ENCODE data around the gene PRPF19. TPM values are rescaled to one million over a fixed set of nuclear protein-coding genes. Genes with fewer than 3 reads are reported as not detected.

Gene PRPF19
- total and polyA plus RNA-seq, 2 of the 8 experiments (the other 6 are each of a cell fraction or from before 2014, with no cell fraction given): 107 to 141 TPM

DNA sequence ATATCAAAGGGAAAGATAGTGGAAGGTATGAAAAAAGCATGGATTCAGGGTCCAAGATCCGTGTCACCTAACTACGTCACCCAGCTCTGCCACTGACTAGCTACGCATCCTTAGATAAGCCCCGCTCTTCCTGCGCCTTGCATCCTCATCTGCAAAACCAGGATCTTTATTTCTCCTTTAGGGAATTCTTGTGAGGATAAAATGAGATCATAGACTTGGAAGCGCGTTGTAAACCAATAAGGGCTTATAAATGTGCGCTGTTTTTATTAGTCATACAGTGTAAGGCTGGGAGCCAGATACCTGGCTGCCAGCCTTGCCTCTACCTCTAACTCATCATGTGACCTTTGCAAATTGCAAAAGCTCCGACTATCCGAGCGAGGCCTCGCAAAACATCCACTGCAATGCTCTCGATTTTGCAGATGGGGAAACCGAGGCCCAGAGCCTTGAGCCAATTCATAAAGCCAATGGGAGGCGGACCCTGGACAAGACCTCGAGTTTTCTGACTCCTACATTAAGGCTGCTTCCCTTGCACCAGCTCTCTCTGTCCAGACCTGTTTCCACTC is 753 bp downstream of the PRPF19 start (continued):
- TF ChIP-seq, protein P1, sequence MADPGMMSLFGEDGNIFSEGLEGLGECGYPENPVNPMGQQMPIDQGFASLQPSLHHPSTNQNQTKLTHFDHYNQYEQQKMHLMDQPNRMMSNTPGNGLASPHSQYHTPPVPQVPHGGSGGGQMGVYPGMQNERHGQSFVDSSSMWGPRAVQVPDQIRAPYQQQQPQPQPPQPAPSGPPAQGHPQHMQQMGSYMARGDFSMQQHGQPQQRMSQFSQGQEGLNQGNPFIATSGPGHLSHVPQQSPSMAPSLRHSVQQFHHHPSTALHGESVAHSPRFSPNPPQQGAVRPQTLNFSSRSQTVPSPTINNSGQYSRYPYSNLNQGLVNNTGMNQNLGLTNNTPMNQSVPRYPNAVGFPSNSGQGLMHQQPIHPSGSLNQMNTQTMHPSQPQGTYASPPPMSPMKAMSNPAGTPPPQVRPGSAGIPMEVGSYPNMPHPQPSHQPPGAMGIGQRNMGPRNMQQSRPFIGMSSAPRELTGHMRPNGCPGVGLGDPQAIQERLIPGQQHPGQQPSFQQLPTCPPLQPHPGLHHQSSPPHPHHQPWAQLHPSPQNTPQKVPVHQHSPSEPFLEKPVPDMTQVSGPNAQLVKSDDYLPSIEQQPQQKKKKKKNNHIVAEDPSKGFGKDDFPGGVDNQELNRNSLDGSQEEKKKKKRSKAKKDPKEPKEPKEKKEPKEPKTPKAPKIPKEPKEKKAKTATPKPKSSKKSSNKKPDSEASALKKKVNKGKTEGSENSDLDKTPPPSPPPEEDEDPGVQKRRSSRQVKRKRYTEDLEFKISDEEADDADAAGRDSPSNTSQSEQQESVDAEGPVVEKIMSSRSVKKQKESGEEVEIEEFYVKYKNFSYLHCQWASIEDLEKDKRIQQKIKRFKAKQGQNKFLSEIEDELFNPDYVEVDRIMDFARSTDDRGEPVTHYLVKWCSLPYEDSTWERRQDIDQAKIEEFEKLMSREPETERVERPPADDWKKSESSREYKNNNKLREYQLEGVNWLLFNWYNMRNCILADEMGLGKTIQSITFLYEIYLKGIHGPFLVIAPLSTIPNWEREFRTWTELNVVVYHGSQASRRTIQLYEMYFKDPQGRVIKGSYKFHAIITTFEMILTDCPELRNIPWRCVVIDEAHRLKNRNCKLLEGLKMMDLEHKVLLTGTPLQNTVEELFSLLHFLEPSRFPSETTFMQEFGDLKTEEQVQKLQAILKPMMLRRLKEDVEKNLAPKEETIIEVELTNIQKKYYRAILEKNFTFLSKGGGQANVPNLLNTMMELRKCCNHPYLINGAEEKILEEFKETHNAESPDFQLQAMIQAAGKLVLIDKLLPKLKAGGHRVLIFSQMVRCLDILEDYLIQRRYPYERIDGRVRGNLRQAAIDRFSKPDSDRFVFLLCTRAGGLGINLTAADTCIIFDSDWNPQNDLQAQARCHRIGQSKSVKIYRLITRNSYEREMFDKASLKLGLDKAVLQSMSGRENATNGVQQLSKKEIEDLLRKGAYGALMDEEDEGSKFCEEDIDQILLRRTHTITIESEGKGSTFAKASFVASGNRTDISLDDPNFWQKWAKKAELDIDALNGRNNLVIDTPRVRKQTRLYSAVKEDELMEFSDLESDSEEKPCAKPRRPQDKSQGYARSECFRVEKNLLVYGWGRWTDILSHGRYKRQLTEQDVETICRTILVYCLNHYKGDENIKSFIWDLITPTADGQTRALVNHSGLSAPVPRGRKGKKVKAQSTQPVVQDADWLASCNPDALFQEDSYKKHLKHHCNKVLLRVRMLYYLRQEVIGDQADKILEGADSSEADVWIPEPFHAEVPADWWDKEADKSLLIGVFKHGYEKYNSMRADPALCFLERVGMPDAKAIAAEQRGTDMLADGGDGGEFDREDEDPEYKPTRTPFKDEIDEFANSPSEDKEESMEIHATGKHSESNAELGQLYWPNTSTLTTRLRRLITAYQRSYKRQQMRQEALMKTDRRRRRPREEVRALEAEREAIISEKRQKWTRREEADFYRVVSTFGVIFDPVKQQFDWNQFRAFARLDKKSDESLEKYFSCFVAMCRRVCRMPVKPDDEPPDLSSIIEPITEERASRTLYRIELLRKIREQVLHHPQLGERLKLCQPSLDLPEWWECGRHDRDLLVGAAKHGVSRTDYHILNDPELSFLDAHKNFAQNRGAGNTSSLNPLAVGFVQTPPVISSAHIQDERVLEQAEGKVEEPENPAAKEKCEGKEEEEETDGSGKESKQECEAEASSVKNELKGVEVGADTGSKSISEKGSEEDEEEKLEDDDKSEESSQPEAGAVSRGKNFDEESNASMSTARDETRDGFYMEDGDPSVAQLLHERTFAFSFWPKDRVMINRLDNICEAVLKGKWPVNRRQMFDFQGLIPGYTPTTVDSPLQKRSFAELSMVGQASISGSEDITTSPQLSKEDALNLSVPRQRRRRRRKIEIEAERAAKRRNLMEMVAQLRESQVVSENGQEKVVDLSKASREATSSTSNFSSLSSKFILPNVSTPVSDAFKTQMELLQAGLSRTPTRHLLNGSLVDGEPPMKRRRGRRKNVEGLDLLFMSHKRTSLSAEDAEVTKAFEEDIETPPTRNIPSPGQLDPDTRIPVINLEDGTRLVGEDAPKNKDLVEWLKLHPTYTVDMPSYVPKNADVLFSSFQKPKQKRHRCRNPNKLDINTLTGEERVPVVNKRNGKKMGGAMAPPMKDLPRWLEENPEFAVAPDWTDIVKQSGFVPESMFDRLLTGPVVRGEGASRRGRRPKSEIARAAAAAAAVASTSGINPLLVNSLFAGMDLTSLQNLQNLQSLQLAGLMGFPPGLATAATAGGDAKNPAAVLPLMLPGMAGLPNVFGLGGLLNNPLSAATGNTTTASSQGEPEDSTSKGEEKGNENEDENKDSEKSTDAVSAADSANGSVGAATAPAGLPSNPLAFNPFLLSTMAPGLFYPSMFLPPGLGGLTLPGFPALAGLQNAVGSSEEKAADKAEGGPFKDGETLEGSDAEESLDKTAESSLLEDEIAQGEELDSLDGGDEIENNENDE (IDR thresholded peaks at IDR 0.05; ENCODE audit: insufficient replicate concordance, low read length): no peak
- TF ChIP-seq USF2 (IDR thresholded peaks at IDR 0.05; ENCODE audit: low read length) (peak; percentile 4; the same call in 1 of the 2 replicates), CTBP2 (IDR thresholded peaks at IDR 0.05; ENCODE audit: borderline replicate concordance, insufficient read depth, insufficient read length, low read length) (no peak), POLR2A (IDR thresholded peaks at IDR 0.05; ENCODE audit: control extremely low read depth in 1 of 2, low read depth in 2 of 2, low read length in 2 of 2) (0 out of 3 replicates have a peak, but pooled peaks of 1 of the 2 experiments have one; percentile 24), ASH2L (IDR thresholded peaks at IDR 0.05; ENCODE audit: low read length) (no peak), POLR2AphosphoS5 (IDR thresholded peaks at IDR 0.05; ENCODE audit: low read depth, low read length) (no peak), EZH2 (IDR thresholded peaks at IDR 0.05; ENCODE audit: low read depth, low read length, severe bottlenecking) (no peak), KDM4A (IDR thresholded peaks at IDR 0.05; ENCODE audit: low read depth, low read length, severe bottlenecking) (no peak)
